ENCODE measurements around the gene DNM3. TPM values are rescaled to one million over a fixed set of nuclear protein-coding genes. Genes with fewer than 3 reads are reported as not detected.

DNM3 gene
- total and polyA plus RNA-seq, 2 donors (not counting 3 experiments of a cell fraction or from before 2014, with no cell fraction given), result 1.4 to 2.5 TPM

GRCh38 chr1:171858696-171859095, 17.4 kb downstream of the DNM3 start:
- no peak for DNase-seq (ENCODE audit: low read depth, low spot score)
- Histone ChIP-seq H2AFZ (ENCODE audit: low read depth, low read length) (no peak overlapping the region), H3K79me2 (ENCODE audit: control insufficient read depth, insufficient read depth, low read length) (no peaks in the 10 kb centered on the region), H4K20me1 (replicated peaks; ENCODE audit: control insufficient read depth, extremely low read depth, insufficient read depth, low read length) (no peaks in the 10 kb centered on the region), H3K4me3 (replicated peaks in 1 of 3; ENCODE audit: insufficient read depth in 1 of 3, low read depth in 1 of 3, low read length in 3 of 3) (no peak overlapping the region), H3K9ac (replicated peaks; ENCODE audit: extremely low read depth, insufficient read depth, low read length) (no peak overlapping the region), H3K9me1 (replicated peaks; ENCODE audit: control insufficient read depth, extremely low read depth, insufficient read depth, low read length) (no peaks in the 10 kb centered on the region), H3K27ac (ENCODE audit: insufficient read depth, low read depth, low read length) (no peak overlapping the region), H3K9me3 (replicated peaks; ENCODE audit: control insufficient read depth, insufficient read depth, low read length) (no peaks in the 10 kb centered on the region), H3K36me3 (ENCODE audit: control insufficient read depth in 2 of 2, extremely low read depth in 1 of 2, insufficient read depth in 2 of 2, low read length in 2 of 2) (no peaks in the 10 kb centered on the region), H3K4me2 (ENCODE audit: insufficient read depth, low read length) (no peak overlapping the region), H3K27me3 (ENCODE audit: control insufficient read depth in 2 of 2, insufficient read depth in 2 of 2, low read length in 2 of 2) (no peaks in the 10 kb centered on the region), H3K4me1 (ENCODE audit: control insufficient read depth, extremely low read depth, insufficient read depth, low read length) (no peaks in the 10 kb centered on the region)
- intact Hi-C loops (cut with micrococcal nuclease) (no loop called here), dilution Hi-C loops (cut with MboI; ENCODE audit: extremely low pct_ligation_motif_present, low sequenced_read_pairs) (no loop called here)
- CTCF ChIA-PET, result interaction anchor here (0.6 to 1.9 kb wide), 4 partner anchors 15 to 204 kb away, joined by 3 to 5 read pairs (median 4); no protein-coding TSS in a partner anchor
- POLR2A ChIA-PET, result no interaction called here
- FAIRE-seq, result no peak
- BruUV-seq (replicated peaks), result no TSS peak
- TF ChIP-seq POLR2AphosphoS5 (IDR thresholded peaks at IDR 0.05; ENCODE audit: insufficient read depth, low read depth, low read length), result no peak

DNA sequence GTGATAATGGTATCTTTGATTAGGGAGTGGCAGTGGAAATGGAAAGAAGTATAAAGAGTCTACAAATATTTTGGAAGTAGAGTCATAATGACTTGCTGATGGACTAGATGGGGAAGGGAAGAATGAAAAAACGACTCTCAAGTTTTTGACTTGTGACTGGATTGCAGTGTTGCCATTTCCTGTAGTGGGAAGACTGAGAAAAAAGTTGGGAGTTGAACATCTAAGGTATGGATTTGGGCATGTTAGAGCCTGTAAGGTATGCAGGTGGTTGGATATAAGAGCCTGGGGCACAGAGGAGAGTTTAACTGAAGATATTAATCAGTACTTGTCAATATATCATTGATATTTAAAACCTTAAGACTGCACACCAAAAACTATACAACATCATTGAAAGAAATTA, 19.4 kb downstream of the DNM3 start:
- no peak overlapping the region for H2AFZ ChIP-seq (ENCODE audit: low read depth, low read length)

More for the DNA sequence above, 19.4 kb downstream of the DNM3 start:
- Histone ChIP-seq H3K27ac (ENCODE audit: insufficient read depth, low read depth, low read length) (no peak overlapping the region), H3K9me3 (replicated peaks; ENCODE audit: control insufficient read depth, insufficient read depth, low read length) (no peaks in the 10 kb centered on the region), H3K4me2 (ENCODE audit: insufficient read depth, low read length) (no peak overlapping the region), H3K4me3 (replicated peaks in 1 of 3; ENCODE audit: insufficient read depth in 1 of 3, low read depth in 1 of 3, low read length in 3 of 3) (no peak overlapping the region), H3K9me1 (replicated peaks; ENCODE audit: control insufficient read depth, extremely low read depth, insufficient read depth, low read length) (no peaks in the 10 kb centered on the region), H3K4me1 (ENCODE audit: control insufficient read depth, extremely low read depth, insufficient read depth, low read length) (no peaks in the 10 kb centered on the region), H3K36me3 (ENCODE audit: control insufficient read depth in 2 of 2, extremely low read depth in 1 of 2, insufficient read depth in 2 of 2, low read length in 2 of 2) (no peaks in the 10 kb centered on the region), H3K79me2 (ENCODE audit: control insufficient read depth, insufficient read depth, low read length) (no peaks in the 10 kb centered on the region), H3K9ac (replicated peaks; ENCODE audit: extremely low read depth, insufficient read depth, low read length) (no peak overlapping the region), H3K27me3 (ENCODE audit: control insufficient read depth in 2 of 2, insufficient read depth in 2 of 2, low read length in 2 of 2) (no peaks in the 10 kb centered on the region), H4K20me1 (replicated peaks; ENCODE audit: control insufficient read depth, extremely low read depth, insufficient read depth, low read length) (no peaks in the 10 kb centered on the region)
- no peak for DNase-seq (ENCODE audit: low read depth, low spot score)
- CTCF ChIA-PET, result interaction anchor here (1.3 kb wide), 1 partner anchor 13 kb away, joined by 4 read pairs; no protein-coding TSS in a partner anchor
- TF ChIP-seq JUN (IDR thresholded peaks at IDR 0.05; ENCODE audit: borderline replicate concordance, insufficient read depth, insufficient read length, low read depth) (no peak), POLR2AphosphoS5 (IDR thresholded peaks at IDR 0.05; ENCODE audit: insufficient read depth, low read depth, low read length) (no peak), EZH2 (IDR thresholded peaks at IDR 0.05; ENCODE audit: borderline replicate concordance, low read depth, low read length, severe bottlenecking) (no peak), POLR2A (IDR thresholded peaks at IDR 0.05; ENCODE audit: low read depth, low read length) (no peak), MYC (IDR thresholded peaks at IDR 0.05; ENCODE audit: low read depth, low read length) (no peak), FOS (IDR thresholded peaks at IDR 0.05; ENCODE audit: borderline replicate concordance, insufficient read depth, low read length) (no peak)
- TF ChIP-seq, protein P1, sequence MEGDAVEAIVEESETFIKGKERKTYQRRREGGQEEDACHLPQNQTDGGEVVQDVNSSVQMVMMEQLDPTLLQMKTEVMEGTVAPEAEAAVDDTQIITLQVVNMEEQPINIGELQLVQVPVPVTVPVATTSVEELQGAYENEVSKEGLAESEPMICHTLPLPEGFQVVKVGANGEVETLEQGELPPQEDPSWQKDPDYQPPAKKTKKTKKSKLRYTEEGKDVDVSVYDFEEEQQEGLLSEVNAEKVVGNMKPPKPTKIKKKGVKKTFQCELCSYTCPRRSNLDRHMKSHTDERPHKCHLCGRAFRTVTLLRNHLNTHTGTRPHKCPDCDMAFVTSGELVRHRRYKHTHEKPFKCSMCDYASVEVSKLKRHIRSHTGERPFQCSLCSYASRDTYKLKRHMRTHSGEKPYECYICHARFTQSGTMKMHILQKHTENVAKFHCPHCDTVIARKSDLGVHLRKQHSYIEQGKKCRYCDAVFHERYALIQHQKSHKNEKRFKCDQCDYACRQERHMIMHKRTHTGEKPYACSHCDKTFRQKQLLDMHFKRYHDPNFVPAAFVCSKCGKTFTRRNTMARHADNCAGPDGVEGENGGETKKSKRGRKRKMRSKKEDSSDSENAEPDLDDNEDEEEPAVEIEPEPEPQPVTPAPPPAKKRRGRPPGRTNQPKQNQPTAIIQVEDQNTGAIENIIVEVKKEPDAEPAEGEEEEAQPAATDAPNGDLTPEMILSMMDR (IDR thresholded peaks at IDR 0.05; ENCODE audit: extremely low read depth in 1 of 2, insufficient read depth in 1 of 2, low read depth in 1 of 2, low read length in 2 of 2), result no peak
- intact Hi-C loops (cut with micrococcal nuclease) (no loop called here), dilution Hi-C loops (cut with MboI; ENCODE audit: extremely low pct_ligation_motif_present, low sequenced_read_pairs) (no loop called here)
- no TSS peak for BruUV-seq (replicated peaks)
- no peak for FAIRE-seq
- POLR2A ChIA-PET, result no interaction called here
